Thymus (tissue), 11 donors: ENCODE measurements around the gene PYHIN1. TPM values are rescaled to one million over a fixed set of nuclear protein-coding genes. Genes with fewer than 3 reads are reported as not detected.
A peak's percentile ranks its signal among the peaks of the same experiment; 100 is the strongest.
"Not testable (repeated sequence)": the region's sequence is repeated elsewhere in the genome, so short reads cannot be mapped to it uniquely, and the experiment has no call there.

Experiments
- DNase-seq, 9 donors: peaks; one replicate each; pipeline ENCODE4 v3.0.0-alpha.2; 2013; ENCODE audit warnings: low spot score in 9 of 9, low read depth in 6 of 9, missing footprints in 1 of 9
- H3K27ac ChIP-seq, 2 donors: one replicate each; pipeline ENCODE4 v1.5.1; 2013; ENCODE audit warnings: control low read depth in 1 of 2, low read depth in 1 of 2, low read length in 1 of 2, mild to moderate bottlenecking in 1 of 2, moderate library complexity in 1 of 2
- H3K27me3 ChIP-seq, 2 donors: one replicate each; pipeline ENCODE4 v1.5.1; 2013; ENCODE audit warnings: low read length in 1 of 2; ENCODE audit not compliant: control insufficient read depth in 2 of 2, insufficient read depth in 1 of 2
- H3K36me3 ChIP-seq, 2 donors: one replicate each; pipeline ENCODE4 v1.5.1; 2013; ENCODE audit warnings: low read length in 1 of 2, mild to moderate bottlenecking in 1 of 2, moderate library complexity in 1 of 2; ENCODE audit not compliant: control insufficient read depth in 2 of 2, insufficient read depth in 2 of 2
- H3K4me1 ChIP-seq, 2 donors: one replicate each; pipeline ENCODE4 v1.5.1; 2013; ENCODE audit warnings: low read length in 2 of 2; ENCODE audit not compliant: control insufficient read depth in 2 of 2, insufficient read depth in 2 of 2
- H3K4me3 ChIP-seq, 2 donors: one replicate each; pipeline ENCODE4 v1.5.1; 2013; ENCODE audit warnings: low read length in 2 of 2, control low read depth in 1 of 2, mild to moderate bottlenecking in 1 of 2
- H3K9me3 ChIP-seq, 2 donors: one replicate each; pipeline ENCODE4 v1.5.1; 2013; ENCODE audit warnings: low read length in 1 of 2, mild to moderate bottlenecking in 1 of 2; ENCODE audit not compliant: control insufficient read depth in 2 of 2, insufficient read depth in 1 of 2
- WGBS: extraction: QIAGEN DNeasy Blood & Tissue Kit; methylation state at CpG from one replicate; pipeline ENCODE4 v1.1.7; 2013; 5-methylcytosine and 5-hydroxymethylcytosine counted together
- polyA plus RNA-seq: library from polyadenylated mRNA; stranded (reverse); fragments of 200-250 nt; gene quantifications from one replicate; pipeline ENCODE4 v1.2.3, GENCODE V29; 2013
- total RNA-seq: library from RNA; stranded (reverse); fragments of 120-200 nt; gene quantifications from one replicate; pipeline ENCODE4 v1.2.4, GENCODE V29; 2013
- donor health status: healthy.

The PYHIN1 gene
- total and polyA plus RNA-seq, 2 donors, result 3.2 to 8.6 TPM

DNA sequence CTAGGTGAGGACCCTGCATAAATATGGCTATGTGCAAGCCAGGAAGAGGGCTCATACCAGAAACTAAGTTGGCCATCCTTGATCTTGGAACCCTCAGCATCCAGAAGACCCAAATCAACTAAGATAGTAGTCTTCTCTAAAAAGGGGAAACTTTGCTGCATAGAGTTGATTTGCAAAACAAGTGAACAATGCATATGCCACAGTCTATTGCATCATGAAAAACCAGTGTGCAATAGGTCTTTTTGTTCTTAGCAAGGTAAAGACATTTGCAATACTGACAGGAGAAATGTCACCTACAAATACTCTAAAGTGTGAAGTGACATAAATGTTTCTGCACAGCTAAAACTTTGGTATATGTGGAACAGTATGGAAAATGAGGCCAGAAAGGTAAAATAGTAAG is 76.4 kb downstream of the PYHIN1 start:
- no peak overlapping the region for H3K4me3 ChIP-seq
- DNase-seq, result no peak
- H3K36me3 ChIP-seq, result no peaks in the 10 kb centered on the region
- peak overlapping the region in 1 of 2 donors; percentile 3 for H3K27ac ChIP-seq
- H3K9me3 ChIP-seq, result no peaks in the 10 kb centered on the region
- no peaks in the 10 kb centered on the region for H3K27me3 ChIP-seq
- peaks cover 4 to 18% of the 10 kb centered on the region in 2 donors for H3K4me1 ChIP-seq

DNA sequence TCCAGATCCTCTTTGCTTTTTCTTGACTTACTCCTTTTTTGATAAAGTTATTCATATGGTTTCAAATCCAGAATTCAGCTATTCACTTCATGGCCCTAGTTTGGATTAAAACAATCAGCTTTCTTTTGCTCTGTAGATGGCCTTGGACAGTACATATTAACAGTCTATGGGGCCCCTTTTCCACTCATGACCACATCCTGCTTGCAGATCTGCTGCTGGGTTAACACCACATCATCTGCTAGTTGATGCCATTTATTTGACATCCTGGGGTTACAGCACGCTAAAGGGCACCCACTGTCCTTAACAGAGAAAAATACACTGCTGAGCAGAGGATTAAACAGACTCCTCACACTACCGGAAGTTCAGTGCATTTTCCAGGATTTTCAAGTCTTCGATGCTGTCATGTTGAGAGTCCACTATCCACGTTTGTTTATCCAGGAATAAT is 77.4 kb downstream of the PYHIN1 start:
- 17% methylated on average over 4 of the region's 4 CpGs for WGBS
- peak in 4 of 9 donors; percentile 37 to 75 (median 58) for DNase-seq
- H3K4me1 ChIP-seq, result peaks cover 7 to 25% of the 10 kb centered on the region in 2 donors
- peak overlapping the region; percentile 76 to 91 for H3K27ac ChIP-seq
- H3K27me3 ChIP-seq, result no peaks in the 10 kb centered on the region
- peak overlapping the region in 1 of 2 donors; percentile 66 for H3K4me3 ChIP-seq
- H3K9me3 ChIP-seq, result no peaks in the 10 kb centered on the region
- H3K36me3 ChIP-seq, result no peaks in the 10 kb centered on the region

- H3K4me1 ChIP-seq, result peaks cover 7 to 29% of the 10 kb centered on the region in 2 donors
Measured at GRCh38 chr1:159009287-159009686, 77.9 kb downstream of the PYHIN1 start.

DNA sequence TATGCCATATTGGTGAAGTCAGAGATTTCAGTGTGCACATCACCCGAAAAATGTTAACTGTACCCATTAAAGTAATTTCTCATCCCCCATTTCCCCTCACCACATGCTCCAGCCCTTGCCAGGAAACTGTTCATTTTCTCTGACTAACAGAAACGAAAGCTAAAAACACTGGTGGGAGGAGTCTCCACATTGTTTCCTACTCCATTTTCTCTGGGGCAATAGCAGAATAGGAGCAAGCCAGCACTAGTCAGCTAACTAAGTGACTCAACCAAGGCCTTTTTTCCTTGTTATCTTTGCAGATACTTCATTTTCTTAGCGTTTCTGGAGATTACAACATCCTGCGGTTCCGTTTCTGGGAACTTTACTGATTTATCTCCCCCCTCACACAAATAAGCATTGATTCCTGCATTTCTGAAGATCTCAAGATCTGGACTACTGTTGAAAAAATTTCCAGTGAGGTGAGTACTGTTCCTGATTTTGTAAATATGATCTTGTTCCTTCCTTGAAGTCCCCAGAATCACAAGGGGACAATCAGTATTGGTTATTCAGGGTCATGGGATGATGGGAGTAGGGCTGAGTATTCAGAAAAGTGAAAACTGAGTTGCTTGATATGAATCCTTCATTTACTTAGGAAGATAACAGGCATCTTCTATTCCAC is 78.5 kb downstream of the PYHIN1 start, which contains the start of gene IFI16:
IFI16 (plus strand) TSS at position 204 of the 658 bp plus-strand sequence. CDS start 4,774 bp downstream, outside the sequence.
- peak in 7 of 9 donors; percentile 77 to 94 (median 81) for DNase-seq
- Histone ChIP-seq H3K9me3 (no peaks in the 10 kb centered on the region), H3K27ac (peak within 1 kb of the TSS; percentile 76 to 91), H3K27me3 (no peaks in the 10 kb centered on the region), H3K4me3 (peak within 1 kb of the TSS; percentile 66 to 70), H3K36me3 (peaks cover 0 to 9% of the 10 kb centered on the region in 2 donors), H3K4me1 (peaks cover 7 to 31% of the 10 kb centered on the region in 2 donors)
- 0% methylated on average over 5 of the region's 5 CpGs for WGBS

More at GRCh38 chr1:159009287-159009686, 77.9 kb downstream of the PYHIN1 start:
- 64% methylated on average over 2 of the region's 2 CpGs for WGBS
- Histone ChIP-seq H3K27me3 (no peaks in the 10 kb centered on the region), H3K36me3 (peaks cover 0 to 4% of the 10 kb centered on the region in 2 donors), H3K27ac (peak overlapping the region; percentile 57 to 91), H3K9me3 (no peaks in the 10 kb centered on the region), H3K4me3 (peak overlapping the region; percentile 66 to 70)
- DNase-seq, result no peak

DNA sequence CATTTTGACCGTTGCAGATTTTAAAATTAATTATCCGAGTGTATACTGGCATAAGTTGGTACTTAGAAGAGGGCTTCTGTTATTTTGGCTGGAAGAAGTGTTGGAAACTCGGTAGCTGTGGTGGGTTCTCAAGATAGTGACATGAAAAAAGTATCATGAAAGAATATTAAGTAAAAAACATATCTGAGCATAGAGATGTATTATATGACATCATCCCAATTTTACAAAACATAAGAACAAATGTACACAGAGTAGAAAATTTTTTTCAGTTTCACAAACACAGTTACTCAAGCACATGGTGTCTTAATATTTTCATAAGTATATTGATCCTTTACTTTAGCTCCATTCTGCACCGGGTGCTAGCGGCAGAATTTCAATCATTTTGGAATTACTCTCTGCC is 79.0 kb downstream of the PYHIN1 start:
- WGBS, result under 1% methylated on average over 5 of the region's 5 CpGs
- no peaks in the 10 kb centered on the region for H3K27me3 ChIP-seq
- no peaks in the 10 kb centered on the region for H3K9me3 ChIP-seq
- DNase-seq, result peak in 3 of 9 donors; percentile 29 to 58 (median 48)
- peak overlapping the region; percentile 72 to 91 for H3K27ac ChIP-seq
- peaks cover 7 to 34% of the 10 kb centered on the region in 2 donors for H3K4me1 ChIP-seq
- peaks cover 0 to 15% of the 10 kb centered on the region in 2 donors for H3K36me3 ChIP-seq
- peak overlapping the region; percentile 66 to 70 for H3K4me3 ChIP-seq

DNA sequence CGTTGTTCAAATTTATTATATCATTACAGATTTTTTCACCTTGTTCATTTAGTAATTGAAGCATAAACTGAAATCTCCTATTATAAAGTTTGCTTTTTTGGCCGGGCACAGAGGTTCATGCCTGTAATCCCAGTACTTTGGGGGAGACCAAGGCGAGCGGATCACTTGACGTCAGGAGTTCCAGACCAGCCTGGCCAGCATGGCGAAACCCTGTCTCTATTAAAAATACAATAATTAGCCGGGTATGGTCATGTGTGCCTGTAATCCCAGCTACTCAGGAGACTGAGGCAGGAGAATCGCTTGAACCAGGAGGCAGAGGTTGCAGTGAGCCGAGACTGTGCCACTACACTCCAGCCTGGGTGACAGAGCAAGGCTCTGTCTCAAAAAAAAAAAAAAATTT is 79.6 kb downstream of the PYHIN1 start:
- H3K27me3 ChIP-seq, H3K9me3 ChIP-seq: not testable (repeated sequence)
- peak overlapping the region; percentile 66 to 70 for H3K4me3 ChIP-seq
- peaks cover 4 to 21% of the 10 kb centered on the region in 2 donors for H3K36me3 ChIP-seq
- H3K27ac ChIP-seq, result peak overlapping the region; percentile 82 to 91
- WGBS, result under 1% methylated on average over 9 of the region's 9 CpGs
- H3K4me1 ChIP-seq, result peaks cover 10 to 33% of the 10 kb centered on the region in 2 donors
- DNase-seq, result peak in 1 of 9 donors; percentile 60

GRCh38 chr1:159011751-159012150 is 80.4 kb downstream of the PYHIN1 start:
- DNase-seq, result peak in 3 of 9 donors; percentile 23 to 58 (median 25)
- Histone ChIP-seq H3K27ac (peak overlapping the region in 1 of 2 donors; percentile 76), H3K27me3 (no peaks in the 10 kb centered on the region), H3K36me3 (peaks cover 9 to 29% of the 10 kb centered on the region in 2 donors), H3K4me3 (peak overlapping the region; percentile 56 to 66), H3K4me1 (peaks cover 10 to 35% of the 10 kb centered on the region in 2 donors), H3K9me3 (no peaks in the 10 kb centered on the region)

DNA sequence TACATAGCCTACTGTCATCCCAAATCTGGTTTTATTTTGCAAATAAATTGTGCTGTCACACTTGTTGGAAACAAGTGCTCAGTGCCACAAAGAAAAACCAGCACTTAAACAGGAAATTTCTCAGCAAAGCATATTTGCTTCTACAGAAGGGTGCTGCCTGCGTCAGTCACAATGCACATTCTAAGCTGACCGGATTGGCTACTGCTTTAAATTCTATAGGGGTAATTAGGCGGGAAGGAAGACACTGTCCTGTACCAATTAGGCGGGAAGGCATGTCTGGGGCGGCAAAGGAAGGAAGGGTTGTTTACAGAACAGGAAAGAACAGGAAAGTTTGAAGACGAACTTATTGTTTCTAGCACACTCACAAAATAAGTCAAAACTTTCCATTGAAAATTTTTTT is 81.1 kb downstream of the PYHIN1 start:
- H3K36me3 ChIP-seq, result peaks cover 13 to 35% of the 10 kb centered on the region in 2 donors
- H3K4me1 ChIP-seq, result peaks cover 10 to 35% of the 10 kb centered on the region in 2 donors
- WGBS, result 2% methylated on average over 6 of the region's 6 CpGs
- no peaks in the 10 kb centered on the region for H3K27me3 ChIP-seq
- H3K27ac ChIP-seq, result peak overlapping the region; percentile 76 to 85
- H3K9me3 ChIP-seq, result no peaks in the 10 kb centered on the region
- peak in 7 of 9 donors; percentile 40 to 85 (median 61) for DNase-seq
- peak overlapping the region; percentile 56 to 66 for H3K4me3 ChIP-seq

- no peaks in the 10 kb centered on the region for H3K9me3 ChIP-seq
- peak overlapping the region in 1 of 2 donors; percentile 10 for H3K4me3 ChIP-seq
- DNase-seq, result no peak
- H3K27ac ChIP-seq, result no peak overlapping the region
- H3K27me3 ChIP-seq, result no peaks in the 10 kb centered on the region
- WGBS, result 90% methylated on average over 3 of the region's 3 CpGs
- peaks cover 19 to 51% of the 10 kb centered on the region in 2 donors for H3K36me3 ChIP-seq
- H3K4me1 ChIP-seq, result peaks cover 6 to 27% of the 10 kb centered on the region in 2 donors
Measured at GRCh38 chr1:159014003-159014571, 82.7 kb downstream of the PYHIN1 start.
